ENCODE measurements around the gene HELZ.

- TF ChIP-seq POLR2A (IDR thresholded peaks at IDR 0.05) (no peak), CTCF (IDR thresholded peaks at IDR 0.05) (no peak)
These were observed 99.7 kb downstream of the HELZ start for GRCh38 chr17:67145183-67145805.
